GM19467 (cell line): ENCODE results near the gene AOAH.
"Not testable (repeated sequence)": the region's sequence is repeated elsewhere in the genome, so short reads cannot be mapped to it uniquely, and the experiment has no call there.

Experiments
- ATAC-seq: cut with Tn5 transposase; IDR thresholded peaks from one replicate; pipeline ENCODE4 v1.9.1; 2021; ENCODE audit warnings: mild to moderate bottlenecking, moderate library complexity; ENCODE audit not compliant: unreplicated experiment

The AOAH gene

GRCh38 chr7:36475011-36475342, 249.3 kb downstream of the AOAH start:
- ATAC-seq: no peak

- no peak for ATAC-seq
Observed at GRCh38 chr7:36474283-36475010, 249.8 kb downstream of the AOAH start.

- ATAC-seq: no peak
Observed at GRCh38 chr7:36473454-36474282, 250.6 kb downstream of the AOAH start.

- ATAC-seq: no peak
Observed at GRCh38 chr7:36472141-36472729, 252.1 kb downstream of the AOAH start.

- no peak for ATAC-seq
Observed at GRCh38 chr7:36469236-36469635, 255.1 kb downstream of the AOAH start.

GRCh38 chr7:36468370-36469101, 255.8 kb downstream of the AOAH start:
- no peak for ATAC-seq

GRCh38 chr7:36466001-36466400, 258.3 kb downstream of the AOAH start:
- ATAC-seq: not testable (repeated sequence)

GRCh38 chr7:36464271-36464670, 260.0 kb downstream of the AOAH start:
- no peak for ATAC-seq
